Lung (tissue), 16 donors: ENCODE results near the gene XPO5. TPM values are rescaled to one million over a fixed set of nuclear protein-coding genes. Genes with fewer than 3 reads are reported as not detected.

ENCODE experiments used
- ATAC-seq: fragments of 200-7000 bp; cut with Tn5 transposase; one replicate; pipeline ENCODE4 v1.9.1; 2020; ENCODE audit warnings: moderate number of reproducible peaks; ENCODE audit not compliant: insufficient read depth, low FRiP score
- DNase-seq, 3 donors: peaks; one replicate each; pipeline ENCODE4 v3.0.0-alpha.2; 2013 to 2017
- H3K27ac ChIP-seq, 2 donors: one replicate each; pipeline ENCODE4 v1.5.1; 2013; ENCODE audit warnings: mild to moderate bottlenecking in 2 of 2, moderate library complexity in 2 of 2, control low read depth in 1 of 2, inconsistent platforms in 1 of 2, low read depth in 1 of 2, low read length in 1 of 2
- H3K27me3 ChIP-seq, 3 donors: one replicate each; pipeline ENCODE4 v1.5.1; 2013; ENCODE audit warnings: low read length in 2 of 3; ENCODE audit not compliant: control insufficient read depth in 3 of 3, insufficient read depth in 3 of 3
- H3K36me3 ChIP-seq, 4 donors: one replicate each; pipeline ENCODE4 v1.5.1; 2013; ENCODE audit warnings: low read length in 4 of 4, mild to moderate bottlenecking in 1 of 4, moderate library complexity in 1 of 4; ENCODE audit not compliant: control insufficient read depth in 4 of 4, insufficient read depth in 4 of 4
- H3K4me1 ChIP-seq, 5 donors: one replicate each; pipeline ENCODE4 v1.5.1; 2013; ENCODE audit warnings: low read length in 5 of 5, mild to moderate bottlenecking in 2 of 5, moderate library complexity in 1 of 5; ENCODE audit not compliant: control insufficient read depth in 5 of 5, insufficient read depth in 5 of 5
- H3K4me3 ChIP-seq: one replicate; pipeline ENCODE4 v1.5.1; 2013; ENCODE audit warnings: mild to moderate bottlenecking, control low read depth, moderate library complexity
- H3K9ac ChIP-seq, 2 donors: one replicate each; pipeline ENCODE4 v1.5.1; 2013; ENCODE audit warnings: low read length in 2 of 2, control low read depth in 1 of 2; ENCODE audit not compliant: insufficient read depth in 1 of 2
- H3K9me3 ChIP-seq, 4 donors: one replicate each; pipeline ENCODE4 v1.5.1; 2013; ENCODE audit warnings: low read length in 3 of 4, mild to moderate bottlenecking in 1 of 4, moderate library complexity in 1 of 4; ENCODE audit not compliant: control insufficient read depth in 4 of 4, insufficient read depth in 3 of 4
- WGBS, 2 donors: extraction: QIAGEN DNeasy Blood & Tissue Kit; methylation state at CpG; one replicate each; pipeline ENCODE4 v1.1.7; 2013; 5-methylcytosine and 5-hydroxymethylcytosine counted together
- long read RNA-seq, 5 donors: transcript quantifications; one replicate each; lab custom pipeline, GENCODE V29; 2026
- polyA plus RNA-seq, 2 donors: library from polyadenylated mRNA; stranded (reverse); fragments of 200-250 nt; gene quantifications; one replicate each; pipeline ENCODE4 v1.2.1, GENCODE V29; 2013
- total RNA-seq, 2 donors: library from RNA; depleted of rRNA in 1 of 2; stranded (reverse); fragments of >200 nt in 1 of 2; gene quantifications; one replicate each; pipeline ENCODE4 v1.2.1, GENCODE V29; 2014 to 2021
- TF ChIP-seq, protein P1 (sequence below): IDR thresholded peaks from 2 replicates; pipeline ENCODE4 v1.5.1; 2012; ENCODE audit warnings: mild to moderate bottlenecking; ENCODE audit errors: control extremely low read depth, extremely low read depth
- donor health status: control.
- donor health status: control.
- donor health status: Bipolar disorder and iron deficiency.
- donor health status: healthy.
- donor health status: DM: yes; HTN: yes; CAD: no.

The XPO5 gene
- total RNA-seq, result 10 to 100 TPM; 18.9 to 30.1 TPM
- polyA plus RNA-seq, result 10 to 100 TPM in 1 of 2 donors, 1 to 10 TPM in 1; 9.3 to 13.8 TPM
- long read RNA-seq, donor 1, result 0 reads
- long read RNA-seq, donor 2, partial matches to known transcripts, result 15 of 16 reads
- long read RNA-seq, donor 2, other reads (novel, unspliced or antisense), result 0 of 16 reads
- long read RNA-seq, donor 3, full-length matches to known transcripts, result 3 of 3 reads
- long read RNA-seq, donor 3, partial matches to known transcripts, result 0 of 3 reads
- long read RNA-seq, donor 3, other reads (novel, unspliced or antisense), result 0 of 3 reads
- long read RNA-seq, donor 4, partial matches to known transcripts, result 0 of 1 reads
- long read RNA-seq, donor 4, other reads (novel, unspliced or antisense), result 0 of 1 reads
- long read RNA-seq, donor 5, full-length matches to known transcripts, result 3 of 3 reads
- long read RNA-seq, donor 5, partial matches to known transcripts, result 0 of 3 reads
- long read RNA-seq, donor 5, other reads (novel, unspliced or antisense), result 0 of 3 reads

DNA sequence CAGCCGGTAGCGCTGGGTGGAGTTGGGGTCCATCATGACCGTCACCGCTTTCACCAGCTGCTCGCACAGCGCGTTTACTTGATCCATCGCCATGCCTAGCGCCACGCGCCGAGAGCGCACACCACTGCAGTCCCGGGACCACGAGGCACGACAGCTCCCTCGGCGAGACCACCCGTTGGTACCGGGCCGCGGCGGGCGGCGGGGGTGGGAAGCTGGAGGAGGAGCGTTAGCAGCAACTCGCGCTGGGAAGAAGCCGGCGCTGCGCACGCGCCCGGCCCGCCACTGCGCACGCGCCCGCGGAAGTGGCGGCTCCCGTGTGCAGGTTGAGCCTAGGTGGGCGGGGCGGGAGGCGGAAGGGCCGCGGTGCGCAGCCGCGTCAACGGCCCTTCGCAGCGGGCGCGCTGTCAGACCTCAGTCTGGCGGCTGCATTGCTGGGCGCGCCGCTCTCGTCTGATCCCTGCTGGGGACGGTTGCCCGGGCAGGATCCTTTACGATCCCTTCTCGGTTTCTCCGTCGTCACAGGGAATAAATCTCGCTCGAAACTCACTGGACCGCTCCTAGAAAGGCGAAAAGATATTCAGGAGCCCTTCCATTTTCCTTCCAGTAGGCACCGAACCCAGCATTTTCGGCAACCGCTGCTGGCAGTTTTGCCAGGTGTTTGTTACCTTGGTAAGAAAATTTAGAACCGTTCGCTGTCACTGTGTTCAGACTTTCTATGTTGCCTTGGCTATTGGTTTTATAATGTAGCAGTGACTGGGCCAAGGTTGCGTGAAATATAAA, at the start of gene XPO5, which contains the start of gene POLH:
TSS of gene XPO5 (minus strand) at position 267 of the 780 bp plus-strand sequence. CDS start at position 93, 174 bp downstream.
TSS of gene POLH (plus strand) at position 414 of the 780 bp plus-strand sequence. CDS start 6,135 bp downstream, outside the sequence.
- peak within 1 kb of the TSS; percentile 39 to 56 for H3K9ac ChIP-seq
- peaks cover 5 to 10% (median 9%) of the 10 kb centered on the region in 4 donors for H3K36me3 ChIP-seq
- TF ChIP-seq, protein P1, sequence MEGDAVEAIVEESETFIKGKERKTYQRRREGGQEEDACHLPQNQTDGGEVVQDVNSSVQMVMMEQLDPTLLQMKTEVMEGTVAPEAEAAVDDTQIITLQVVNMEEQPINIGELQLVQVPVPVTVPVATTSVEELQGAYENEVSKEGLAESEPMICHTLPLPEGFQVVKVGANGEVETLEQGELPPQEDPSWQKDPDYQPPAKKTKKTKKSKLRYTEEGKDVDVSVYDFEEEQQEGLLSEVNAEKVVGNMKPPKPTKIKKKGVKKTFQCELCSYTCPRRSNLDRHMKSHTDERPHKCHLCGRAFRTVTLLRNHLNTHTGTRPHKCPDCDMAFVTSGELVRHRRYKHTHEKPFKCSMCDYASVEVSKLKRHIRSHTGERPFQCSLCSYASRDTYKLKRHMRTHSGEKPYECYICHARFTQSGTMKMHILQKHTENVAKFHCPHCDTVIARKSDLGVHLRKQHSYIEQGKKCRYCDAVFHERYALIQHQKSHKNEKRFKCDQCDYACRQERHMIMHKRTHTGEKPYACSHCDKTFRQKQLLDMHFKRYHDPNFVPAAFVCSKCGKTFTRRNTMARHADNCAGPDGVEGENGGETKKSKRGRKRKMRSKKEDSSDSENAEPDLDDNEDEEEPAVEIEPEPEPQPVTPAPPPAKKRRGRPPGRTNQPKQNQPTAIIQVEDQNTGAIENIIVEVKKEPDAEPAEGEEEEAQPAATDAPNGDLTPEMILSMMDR, result no peak
- H3K4me1 ChIP-seq, result peaks cover 0 to 15% (median 6%) of the 10 kb centered on the region in 5 donors
- no peaks in the 10 kb centered on the region for H3K27me3 ChIP-seq
- H3K27ac ChIP-seq, result peak within 1 kb of the TSS; percentile 71 to 93
- peak within 1 kb of the TSS; percentile 100 for H3K4me3 ChIP-seq
- H3K9me3 ChIP-seq, result no peaks in the 10 kb centered on the region
- ATAC-seq, result peak; percentile 97
- DNase-seq, result peak; percentile 91 to 95 (median 91)
- 1% methylated on average over 56 to 76 of the region's 76 CpGs for WGBS, 2 donors

DNA sequence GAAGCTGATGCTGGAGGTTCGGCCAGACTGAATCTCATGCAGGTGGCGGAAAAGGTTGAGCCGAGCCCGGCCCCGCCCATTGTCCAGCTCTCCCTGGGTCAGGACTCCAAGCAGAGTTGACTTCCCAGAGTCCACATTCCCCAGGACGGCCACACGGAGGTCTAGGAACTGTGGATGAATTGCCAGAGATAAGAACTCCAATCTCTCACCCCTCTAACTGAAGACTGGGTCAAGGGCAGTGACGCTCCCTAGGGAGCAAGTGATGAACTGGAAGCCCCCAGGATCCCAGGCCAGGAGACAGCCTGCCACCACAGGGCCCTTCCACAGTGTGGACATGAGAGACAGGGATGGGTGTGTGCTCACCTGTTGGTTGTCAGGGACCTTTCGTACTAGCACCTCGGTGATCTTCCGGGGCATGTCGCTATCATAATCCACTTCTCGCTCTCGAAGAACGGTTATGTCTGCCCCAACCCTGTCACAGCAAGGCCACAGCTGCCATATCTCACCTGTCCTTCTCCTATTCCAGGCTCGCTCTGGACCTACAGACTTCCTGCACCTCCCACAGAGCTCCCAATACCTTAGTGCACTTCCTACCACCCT, 49.7 kb upstream of the XPO5 start:
- H3K4me1 ChIP-seq, result peaks cover 3 to 23% (median 8%) of the 10 kb centered on the region in 5 donors
- WGBS, 2 donors, result 95 to 99% methylated on average over 16 of the region's 16 CpGs
- H3K27ac ChIP-seq, result no peak overlapping the region
- no peak overlapping the region for H3K9ac ChIP-seq
- DNase-seq (no peak), ATAC-seq (no peak)
- H3K4me3 ChIP-seq, result no peak overlapping the region
- H3K27me3 ChIP-seq, result no peaks in the 10 kb centered on the region
- no peaks in the 10 kb centered on the region for H3K9me3 ChIP-seq
- TF ChIP-seq, protein P1, result no peak
- H3K36me3 ChIP-seq, result peaks cover 23 to 47% (median 45%) of the 10 kb centered on the region in 4 donors

DNA sequence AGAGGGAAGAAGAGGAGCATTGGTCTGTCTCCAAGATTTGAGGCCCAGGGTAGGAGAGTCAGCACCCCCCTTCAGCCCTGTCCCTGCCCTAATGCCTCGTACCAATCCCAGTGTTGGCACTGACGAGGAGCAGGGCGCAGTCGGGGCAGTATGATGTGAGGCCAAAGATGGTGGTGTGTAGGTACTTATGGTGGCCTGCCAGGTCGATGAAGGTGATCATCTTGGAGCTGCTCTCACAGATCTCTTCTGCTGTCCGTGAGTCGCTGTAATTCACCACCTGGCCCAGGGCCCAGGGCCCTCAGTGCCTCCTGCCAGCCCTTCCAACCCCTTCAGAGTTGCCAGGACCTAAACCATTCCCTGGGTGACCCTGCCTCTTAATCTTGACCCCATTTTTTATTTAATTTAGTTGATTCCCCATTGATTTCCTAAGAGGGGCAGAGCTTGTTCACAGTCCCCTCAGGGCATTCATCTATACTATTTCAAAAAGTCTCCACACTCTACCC, 49.0 kb upstream of the XPO5 start:
- H3K4me3 ChIP-seq, result no peak overlapping the region
- peaks cover 28 to 49% (median 46%) of the 10 kb centered on the region in 4 donors for H3K36me3 ChIP-seq
- H3K4me1 ChIP-seq, result peaks cover 3 to 18% (median 5%) of the 10 kb centered on the region in 5 donors
- no peaks in the 10 kb centered on the region for H3K9me3 ChIP-seq
- TF ChIP-seq, protein P1, result no peak
- no peak for DNase-seq
- 91 to 96% methylated on average over 7 of the region's 7 CpGs for WGBS, 2 donors
- no peaks in the 10 kb centered on the region for H3K27me3 ChIP-seq
- no peak overlapping the region for H3K27ac ChIP-seq
- H3K9ac ChIP-seq, result no peak overlapping the region
- ATAC-seq, result no peak
